GM21360 (cell line): Measurements from ENCODE around the gene ST6GALNAC2.
A peak's percentile ranks its signal among the peaks of the same experiment; 100 is the strongest.

Experiments used
- ATAC-seq: cut with Tn5 transposase; IDR thresholded peaks from one replicate; pipeline ENCODE4 v1.9.1; 2021; ENCODE audit warnings: mild to moderate bottlenecking, moderate library complexity; ENCODE audit not compliant: unreplicated experiment

Gene ST6GALNAC2

GRCh38 chr17:76557368-76558197 is 28.1 kb downstream of the ST6GALNAC2 start:
- peak; percentile 78 for ATAC-seq

GRCh38 chr17:76556765-76557367 is 28.8 kb downstream of the ST6GALNAC2 start:
- no peak for ATAC-seq

- ATAC-seq: no peak
Measured at GRCh38 chr17:76554131-76554530, 31.5 kb downstream of the ST6GALNAC2 start.

- ATAC-seq: no peak
Measured at GRCh38 chr17:76553178-76553908, 32.3 kb downstream of the ST6GALNAC2 start.

GRCh38 chr17:76551685-76552084 is 34.0 kb downstream of the ST6GALNAC2 start:
- no peak for ATAC-seq

GRCh38 chr17:76550712-76551615 is 34.7 kb downstream of the ST6GALNAC2 start:
- ATAC-seq: no peak

- ATAC-seq: no peak
Measured at GRCh38 chr17:76549539-76549938, 36.1 kb downstream of the ST6GALNAC2 start.

- no peak for ATAC-seq
Measured at GRCh38 chr17:76549215-76549518, 36.5 kb downstream of the ST6GALNAC2 start.

GRCh38 chr17:76548378-76549214 is 37.1 kb downstream of the ST6GALNAC2 start:
- ATAC-seq: no peak

- ATAC-seq: no peak
Measured at GRCh38 chr17:76547642-76548202, 37.9 kb downstream of the ST6GALNAC2 start.

- ATAC-seq: no peak
Measured at GRCh38 chr17:76547183-76547641, 38.4 kb downstream of the ST6GALNAC2 start.

- ATAC-seq: no peak
Measured at GRCh38 chr17:76546556-76547182, 39.0 kb downstream of the ST6GALNAC2 start.

GRCh38 chr17:76545918-76546555 is 39.6 kb downstream of the ST6GALNAC2 start:
- ATAC-seq: no peak

- ATAC-seq: no peak
Measured at GRCh38 chr17:76544546-76545365, 40.9 kb downstream of the ST6GALNAC2 start.

GRCh38 chr17:76543826-76544545 is 41.7 kb downstream of the ST6GALNAC2 start:
- no peak for ATAC-seq

GRCh38 chr17:76543482-76543825 is 42.2 kb downstream of the ST6GALNAC2 start:
- no peak for ATAC-seq

GRCh38 chr17:76542984-76543383 is 42.7 kb downstream of the ST6GALNAC2 start:
- no peak for ATAC-seq
